Stimulated activated naive CD8-positive, alpha-beta T cell treated with anti-CD3 and anti-CD28 coated beads, Interleukin-15, Interleukin-2, amounts not matched to agents 100 U/mL and 50 U/mL, for 24 hours (primary cell): ENCODE results near the gene COL18A1.
"Not testable (repeated sequence)": the region's sequence is repeated elsewhere in the genome, so short reads cannot be mapped to it uniquely, and the experiment has no call there.

Experiments
- ATAC-seq: fragments of 150-1000 bp; cut with Tn5 transposase; one replicate; pipeline ENCODE4 v1.10.0; 2021
- DNase-seq: peaks from one replicate; pipeline ENCODE4 v3.0.0; 2021

Gene COL18A1

GRCh38 chr21:45404730-45405270 lies at the start of gene COL18A1:
Gene COL18A1, plus strand, starts transcription at chr21:45405165. Its CDS starts 66 bp downstream, at chr21:45405231.
- DNase-seq (peak; percentile 48), ATAC-seq (peak; percentile 42)

- DNase-seq (no peak), ATAC-seq (no peak)
These were observed 49.4 kb upstream of the COL18A1 start for GRCh38 chr21:45355573-45355972.

GRCh38 chr21:45356251-45356650 lies 48.7 kb upstream of the COL18A1 start:
- DNase-seq: no peak
- no peak for ATAC-seq

- no peak for DNase-seq
- no peak for ATAC-seq
These were observed 48.1 kb upstream of the COL18A1 start for GRCh38 chr21:45356653-45357435.

GRCh38 chr21:45357436-45358260 lies 47.3 kb upstream of the COL18A1 start:
- DNase-seq (no peak), ATAC-seq (no peak)

GRCh38 chr21:45358261-45358670 lies 46.7 kb upstream of the COL18A1 start:
- no peak for ATAC-seq
- no peak for DNase-seq

- no peak for DNase-seq
- ATAC-seq: no peak
These were observed 46.2 kb upstream of the COL18A1 start for GRCh38 chr21:45358711-45359310.

GRCh38 chr21:45359451-45360217 lies 45.3 kb upstream of the COL18A1 start:
- ATAC-seq (no peak), DNase-seq (no peak)

GRCh38 chr21:45361033-45361997 lies 43.6 kb upstream of the COL18A1 start:
- ATAC-seq (no peak), DNase-seq (no peak)

- no peak for ATAC-seq
- no peak for DNase-seq
These were observed 42.8 kb upstream of the COL18A1 start for GRCh38 chr21:45362077-45362747.

- DNase-seq (no peak), ATAC-seq (no peak)
These were observed 42.2 kb upstream of the COL18A1 start for GRCh38 chr21:45362748-45363145.

- ATAC-seq, DNase-seq: not testable (repeated sequence)
These were observed 41.7 kb upstream of the COL18A1 start for GRCh38 chr21:45363272-45363671.

- ATAC-seq (peak; percentile 78), DNase-seq (peak; percentile 49)
These were observed 41.0 kb upstream of the COL18A1 start for GRCh38 chr21:45363921-45364467.

- ATAC-seq (no peak), DNase-seq (no peak)
These were observed 40.3 kb upstream of the COL18A1 start for GRCh38 chr21:45364468-45365185.

- no peak for ATAC-seq
These were observed 39.8 kb upstream of the COL18A1 start for GRCh38 chr21:45365186-45365607.

GRCh38 chr21:45365608-45366241 lies 39.2 kb upstream of the COL18A1 start:
- ATAC-seq: no peak
- no peak for DNase-seq

More at GRCh38 chr21:45365186-45365607, 39.8 kb upstream of the COL18A1 start:
- DNase-seq: no peak

GRCh38 chr21:45366476-45366875 lies 38.5 kb upstream of the COL18A1 start:
- no peak for ATAC-seq
- DNase-seq: no peak

GRCh38 chr21:45366931-45367401 lies 38.0 kb upstream of the COL18A1 start:
- DNase-seq: no peak
- ATAC-seq: no peak
